MCF 10A (cell line): ENCODE measurements around the gene ULK3. TPM values are rescaled to one million over a fixed set of nuclear protein-coding genes. Genes with fewer than 3 reads are reported as not detected.

Experiments
- BruUV-seq: library from RNA; stranded (reverse); fragments of 400-500 nt; replicated peaks from 2 replicates; lab custom pipeline; 2021; lab: Mats Ljungman, UMichigan
- CTCF ChIA-PET: fragments of 300-600 bp; sonication (Branson Sonifier 250); formaldehyde crosslinking; extraction: SDS; loops from one replicate; lab custom pipeline; 2021; ENCODE audit warnings: antibody characterized with exemption, inconsistent platforms; lab: Yijun Ruan, JAX
- POLR2A ChIA-PET: fragments of 300-600, 350-650 bp; sonication (Branson Sonifier 250); formaldehyde crosslinking; extraction: SDS; loops from one replicate; lab custom pipeline; 2020; ENCODE audit warnings: antibody characterized with exemption, inconsistent platforms; lab: Yijun Ruan, JAX
- DNase-seq: peaks from one replicate; pipeline ENCODE4 v3.0.0-alpha.2; 2018; ENCODE audit not compliant: unreplicated experiment
- H3K27ac Mint-ChIP-seq: one replicate; pipeline ENCODE4 v1.8.0; 2022; ENCODE audit warnings: mild to moderate bottlenecking, low read depth, mixed read lengths; ENCODE audit not compliant: unreplicated experiment
- H3K27me3 Mint-ChIP-seq: one replicate; pipeline ENCODE4 v1.8.0; 2022; ENCODE audit warnings: mixed read lengths; ENCODE audit not compliant: insufficient read depth, unreplicated experiment
- H3K36me3 Mint-ChIP-seq: one replicate; pipeline ENCODE4 v1.8.0; 2022; ENCODE audit warnings: mild to moderate bottlenecking, moderate library complexity, mixed read lengths; ENCODE audit not compliant: insufficient read depth, unreplicated experiment
- H3K4me1 Mint-ChIP-seq: one replicate; pipeline ENCODE4 v1.8.0; 2022; ENCODE audit warnings: mixed read lengths; ENCODE audit not compliant: insufficient read depth, unreplicated experiment
- H3K4me3 Mint-ChIP-seq: one replicate; pipeline ENCODE4 v1.8.0; 2022; ENCODE audit warnings: mild to moderate bottlenecking, moderate library complexity, mixed read lengths; ENCODE audit not compliant: unreplicated experiment
- H3K9me3 Mint-ChIP-seq: one replicate; pipeline ENCODE4 v1.8.0; 2022; ENCODE audit warnings: mixed read lengths; ENCODE audit not compliant: unreplicated experiment
- CTCF ChIP-seq: fragments of 200-600 bp; IDR thresholded peaks from one replicate; pipeline ENCODE4 v1.8.0; 2022; ENCODE audit warnings: antibody characterized with exemption, mild to moderate bottlenecking; ENCODE audit not compliant: unreplicated experiment
- intact Hi-C: fragments of 100-400 bp; cut with micrococcal nuclease; formaldehyde crosslinking; loops from 2 replicates; pipeline ENCODE4 v1.14.1; 2022
- total RNA-seq: library from RNA; stranded (reverse); gene quantifications from 2 replicates; pipeline ENCODE4 v1.2.3, GENCODE V29; 2022

ULK3 gene
- total RNA-seq, 1 experiment from 2014 or later = 27.6 TPM

- no peak for TF ChIP-seq CTCF
- intact Hi-C loops = no loop called here
- BruUV-seq = no TSS peak
- Mint-ChIP-seq H3K4me1 (no peaks in the 10 kb centered on the region), H3K9me3 (no peaks in the 10 kb centered on the region), H3K27ac (no peak overlapping the region), H3K4me3 (no peak overlapping the region), H3K36me3 (no peaks in the 10 kb centered on the region), H3K27me3 (peaks cover 35% of the 10 kb centered on the region)
- no peak for DNase-seq
- CTCF ChIA-PET = interaction anchor here (1.0 to 1.7 kb wide), 2 partner anchors 47 to 55 kb away, joined by 3 to 7 read pairs; no protein-coding TSS in a partner anchor
- POLR2A ChIA-PET = no interaction called here
These were observed 15.3 kb downstream of the ULK3 start for GRCh38 chr15:74827614-74828013.

- no peak overlapping the region for H3K4me3 Mint-ChIP-seq
- no peak for TF ChIP-seq CTCF
- POLR2A ChIA-PET = no interaction called here
- CTCF ChIA-PET = interaction anchor here (0.8 to 1.0 kb wide), 2 partner anchors 55 to 193 kb away, joined by 3 read pairs; no protein-coding TSS in a partner anchor
- H3K9me3 Mint-ChIP-seq = no peaks in the 10 kb centered on the region
- DNase-seq = no peak
- no peaks in the 10 kb centered on the region for H3K36me3 Mint-ChIP-seq
- no TSS peak for BruUV-seq
- intact Hi-C loops = no loop called here
- H3K27me3 Mint-ChIP-seq = peaks cover 35% of the 10 kb centered on the region
- H3K27ac Mint-ChIP-seq = no peak overlapping the region
- no peaks in the 10 kb centered on the region for H3K4me1 Mint-ChIP-seq
These were observed 16.0 kb downstream of the ULK3 start for GRCh38 chr15:74826921-74827320.

GRCh38 chr15:74826364-74826819 lies 16.6 kb downstream of the ULK3 start, which contains the start of gene CPLX3:
Gene CPLX3, plus strand, starts transcription at chr15:74826627. Its CDS starts 77 bp downstream, at chr15:74826704.
- POLR2A ChIA-PET = no interaction called here

GRCh38 chr15:74825866-74826265 lies 17.1 kb downstream of the ULK3 start:
- H3K4me3 Mint-ChIP-seq = no peak overlapping the region
- intact Hi-C loops = no loop called here
- ChIA-PET CTCF (interaction anchor here (0.5 to 1.1 kb wide), 3 partner anchors 17 to 75 kb away, joined by 3 to 4 read pairs (median 4); partner anchors contain the start of gene ULK3), POLR2A (no interaction called here)
- no peak overlapping the region for H3K27ac Mint-ChIP-seq
- H3K27me3 Mint-ChIP-seq = peaks cover 35% of the 10 kb centered on the region
- H3K4me1 Mint-ChIP-seq = no peaks in the 10 kb centered on the region
- no peak for DNase-seq
- no peaks in the 10 kb centered on the region for H3K9me3 Mint-ChIP-seq
- TF ChIP-seq CTCF = no peak
- H3K36me3 Mint-ChIP-seq = no peaks in the 10 kb centered on the region
- no TSS peak for BruUV-seq

More at GRCh38 chr15:74826364-74826819, 16.6 kb downstream of the ULK3 start, which contains the start of gene CPLX3:
- BruUV-seq = no TSS peak
- Mint-ChIP-seq H3K9me3 (no peaks in the 10 kb centered on the region), H3K4me3 (no peak within 1 kb of the TSS), H3K36me3 (no peaks in the 10 kb centered on the region), H3K27me3 (peaks cover 35% of the 10 kb centered on the region), H3K4me1 (no peaks in the 10 kb centered on the region), H3K27ac (no peak within 1 kb of the TSS)
- CTCF ChIA-PET = interaction anchor here (0.7 to 1.1 kb wide), 3 partner anchors 16 to 193 kb away, joined by 3 to 4 read pairs (median 3); partner anchors contain the start of gene ULK3
- TF ChIP-seq CTCF = no peak
- intact Hi-C loops = no loop called here
- no peak for DNase-seq
